ENCODE data around the gene MACC1. TPM values are rescaled to one million over a fixed set of nuclear protein-coding genes. Genes with fewer than 3 reads are reported as not detected.
"Not testable (repeated sequence)": the region's sequence is repeated elsewhere in the genome, so short reads cannot be mapped to it uniquely, and the experiment has no call there.

The MACC1 gene
- total and polyA plus RNA-seq, 12 donors = 0.35 to 9.8 (median 1.5) TPM

GRCh38 chr7:20213378-20213777, 3.8 kb downstream of the MACC1 start:
- Histone ChIP-seq H3K27me3 (no peaks in the 10 kb centered on the region), H3K4me1 (replicated peaks in 1 of 2) (no peaks in the 10 kb centered on the region), H3K27ac (no peak overlapping the region), H3K4me3 (no peak overlapping the region), H3K9me3 (replicated peaks in 1 of 3) (no peaks in the 10 kb centered on the region), H3K36me3 (replicated peaks in 1 of 2) (no peaks in the 10 kb centered on the region)
- 71 to 87% (median 81%) methylated on average over 1 of the region's 1 CpG for WGBS, 4 donors
- no peak for TF ChIP-seq POLR2A (IDR thresholded peaks at IDR 0.05)
- TF ChIP-seq, protein P1, sequence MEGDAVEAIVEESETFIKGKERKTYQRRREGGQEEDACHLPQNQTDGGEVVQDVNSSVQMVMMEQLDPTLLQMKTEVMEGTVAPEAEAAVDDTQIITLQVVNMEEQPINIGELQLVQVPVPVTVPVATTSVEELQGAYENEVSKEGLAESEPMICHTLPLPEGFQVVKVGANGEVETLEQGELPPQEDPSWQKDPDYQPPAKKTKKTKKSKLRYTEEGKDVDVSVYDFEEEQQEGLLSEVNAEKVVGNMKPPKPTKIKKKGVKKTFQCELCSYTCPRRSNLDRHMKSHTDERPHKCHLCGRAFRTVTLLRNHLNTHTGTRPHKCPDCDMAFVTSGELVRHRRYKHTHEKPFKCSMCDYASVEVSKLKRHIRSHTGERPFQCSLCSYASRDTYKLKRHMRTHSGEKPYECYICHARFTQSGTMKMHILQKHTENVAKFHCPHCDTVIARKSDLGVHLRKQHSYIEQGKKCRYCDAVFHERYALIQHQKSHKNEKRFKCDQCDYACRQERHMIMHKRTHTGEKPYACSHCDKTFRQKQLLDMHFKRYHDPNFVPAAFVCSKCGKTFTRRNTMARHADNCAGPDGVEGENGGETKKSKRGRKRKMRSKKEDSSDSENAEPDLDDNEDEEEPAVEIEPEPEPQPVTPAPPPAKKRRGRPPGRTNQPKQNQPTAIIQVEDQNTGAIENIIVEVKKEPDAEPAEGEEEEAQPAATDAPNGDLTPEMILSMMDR (IDR thresholded peaks at IDR 0.05) = no peak
- intact Hi-C loops (cut with DNase I) = no loop called here
- DNase-seq = no peak

DNA sequence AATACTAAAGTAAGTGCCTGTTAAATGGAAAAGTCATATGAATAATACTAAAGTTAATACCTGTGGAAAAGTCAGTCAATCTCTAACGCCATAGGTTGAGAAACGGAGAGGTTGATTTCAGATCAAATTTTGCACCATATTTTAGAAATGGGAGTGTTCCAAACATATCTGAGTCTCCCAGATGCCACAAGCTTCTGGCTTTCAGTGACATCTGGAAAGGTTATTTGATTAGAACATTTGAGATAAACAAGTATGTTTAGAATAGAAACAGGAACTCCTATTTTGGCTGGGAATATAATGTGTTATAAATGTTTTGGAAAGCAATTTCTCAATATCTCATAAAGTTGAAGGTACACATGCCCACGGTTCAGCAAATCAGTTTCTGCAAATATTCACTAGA, 5.8 kb downstream of the MACC1 start:
- no peak for DNase-seq
- Histone ChIP-seq H3K9me3 (replicated peaks in 1 of 3) (no peaks in the 10 kb centered on the region), H3K27ac (no peak overlapping the region), H3K4me3 (no peak overlapping the region), H3K36me3 (replicated peaks in 1 of 2) (no peaks in the 10 kb centered on the region), H3K4me1 (replicated peaks in 1 of 2) (no peaks in the 10 kb centered on the region), H3K27me3 (no peaks in the 10 kb centered on the region)
- intact Hi-C loops (cut with DNase I) = no loop called here
- WGBS, 4 donors = 70 to 77% (median 75%) methylated on average over 3 of the region's 3 CpGs
- TF ChIP-seq, protein P1 (IDR thresholded peaks at IDR 0.05) = no peak
- TF ChIP-seq POLR2A (IDR thresholded peaks at IDR 0.05) = no peak

GRCh38 chr7:20208651-20209307, 8.4 kb downstream of the MACC1 start:
- H3K4me3 ChIP-seq = no peak overlapping the region
- intact Hi-C loops (cut with DNase I) = no loop called here
- H3K9me3 ChIP-seq (replicated peaks in 1 of 3) = no peaks in the 10 kb centered on the region
- no peaks in the 10 kb centered on the region for H3K27me3 ChIP-seq
- 87 to 90% (median 89%) methylated on average over 6 of the region's 6 CpGs for WGBS, 4 donors
- no peak for TF ChIP-seq POLR2A (IDR thresholded peaks at IDR 0.05)
- TF ChIP-seq, protein P1 (IDR thresholded peaks at IDR 0.05) = no peak
- no peak overlapping the region for H3K27ac ChIP-seq
- no peak for DNase-seq
- H3K4me1 ChIP-seq (replicated peaks in 1 of 2) = no peaks in the 10 kb centered on the region
- no peaks in the 10 kb centered on the region for H3K36me3 ChIP-seq (replicated peaks in 1 of 2)

DNA sequence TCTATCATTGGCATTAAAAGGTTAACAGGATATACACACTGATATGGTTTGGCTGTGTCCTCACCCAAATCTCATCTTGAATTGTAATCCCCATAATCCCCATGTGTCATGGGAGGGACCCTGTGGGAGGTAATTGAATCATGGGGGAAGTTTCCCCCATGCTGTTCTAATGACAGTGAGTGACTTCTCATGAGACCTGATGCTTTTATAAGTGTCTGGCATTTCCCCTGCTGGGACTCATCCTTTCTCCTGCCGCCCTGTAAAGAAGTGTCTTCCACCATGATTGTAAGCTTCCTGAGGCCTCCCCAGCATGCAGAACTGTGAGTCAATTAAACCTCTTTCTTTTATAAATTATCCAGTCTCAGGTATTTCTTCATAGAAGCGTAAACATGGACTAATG, 9.4 kb downstream of the MACC1 start:
- 92 to 94% (median 93%) methylated on average over 2 of the region's 2 CpGs for WGBS, 4 donors
- H3K9me3 ChIP-seq (replicated peaks in 1 of 3); intact Hi-C loops (cut with DNase I); H3K4me3 ChIP-seq; H3K36me3 ChIP-seq (replicated peaks in 1 of 2); DNase-seq; H3K27me3 ChIP-seq; H3K27ac ChIP-seq; H3K4me1 ChIP-seq (replicated peaks in 1 of 2): not testable (repeated sequence)
